PC-3 (cell line): Measurements from ENCODE around the gene ACAP1. TPM values are rescaled to one million over a fixed set of nuclear protein-coding genes. Genes with fewer than 3 reads are reported as not detected.
A peak's percentile ranks its signal among the peaks of the same experiment; 100 is the strongest.
"Not testable (repeated sequence)": the region's sequence is repeated elsewhere in the genome, so short reads cannot be mapped to it uniquely, and the experiment has no call there.

Experiments
- ATAC-seq: fragments of 200-7000 bp; cut with Tn5 transposase; 2 replicates; pipeline ENCODE4 v1.9.1; 2020; ENCODE audit warnings: mild to moderate bottlenecking, moderate library complexity
- BruUV-seq: library from RNA; stranded (reverse); fragments of 400-500 nt; replicated peaks from 2 replicates; lab custom pipeline; 2021; lab: Mats Ljungman, UMichigan
- CTCF ChIA-PET: fragments of 300-600 bp; sonication (Branson Sonifier 250); formaldehyde crosslinking; loops from one replicate; lab custom pipeline; 2022; ENCODE audit warnings: antibody characterized with exemption; lab: Charles Lee
- POLR2A ChIA-PET: fragments of 300-600 bp; sonication (Branson Sonifier 250); formaldehyde crosslinking; loops from one replicate; lab custom pipeline; 2022; ENCODE audit warnings: antibody characterized with exemption; ENCODE audit not compliant: unreplicated experiment; lab: Charles Lee
- DNase-seq: peaks from one replicate; pipeline ENCODE4 v3.0.0-alpha.2; 2015
- H2AFZ ChIP-seq: fragments of 300-600 bp; sonication (generic); 2 replicates; pipeline ENCODE4 v1.6.0; 2016; ENCODE audit warnings: antibody characterized with exemption, low read length
- H3F3A ChIP-seq: fragments of 300-600 bp; sonication (generic); one replicate; pipeline ENCODE4 v1.6.0; 2017; ENCODE audit warnings: antibody characterized with exemption, low read length, control low read depth, mild to moderate bottlenecking; ENCODE audit not compliant: unreplicated experiment
- H3K27ac ChIP-seq: fragments of 300-600 bp; sonication (generic); 2 replicates; pipeline ENCODE4 v1.5.1; 2016; ENCODE audit warnings: mild to moderate bottlenecking, low read length
- H3K27me3 ChIP-seq: fragments of 300-600 bp; sonication (generic); 2 replicates; pipeline ENCODE4 v1.6.1; 2016; ENCODE audit warnings: low read length, mixed read lengths
- H3K36me3 ChIP-seq: fragments of 300-600 bp; sonication (generic); 2 replicates; pipeline ENCODE4 v1.6.1; 2016; ENCODE audit warnings: low read depth, mixed run types, low read length, mixed read lengths
- H3K4me1 ChIP-seq: fragments of 300-600 bp; sonication (generic); 2 replicates; pipeline ENCODE4 v1.5.1; 2016; ENCODE audit warnings: low read length; ENCODE audit not compliant: insufficient read depth
- H3K4me2 ChIP-seq: fragments of 300-600 bp; sonication (generic); 2 replicates; pipeline ENCODE4 v1.6.0; 2016; ENCODE audit warnings: low read length
- H3K4me3 ChIP-seq: fragments of 300-600 bp; sonication (generic); 2 replicates; pipeline ENCODE4 v1.5.1; 2016; ENCODE audit warnings: mild to moderate bottlenecking, low read length, mixed read lengths
- H3K79me2 ChIP-seq: fragments of 300-600 bp; sonication (generic); 2 replicates; pipeline ENCODE4 v1.6.1; 2017; ENCODE audit warnings: low read length, mixed read lengths
- H3K9ac ChIP-seq: fragments of 300-600 bp; sonication (generic); 2 replicates; pipeline ENCODE4 v1.6.0; 2016; ENCODE audit warnings: mild to moderate bottlenecking, low read length
- H3K9me2 ChIP-seq: fragments of 300-600 bp; sonication (generic); replicated peaks from 2 replicates; pipeline ENCODE4 v1.6.1; 2016; ENCODE audit warnings: mixed run types, low read length, mixed read lengths
- H3K9me3 ChIP-seq: fragments of 300-600 bp; sonication (generic); 2 replicates; pipeline ENCODE4 v1.6.1; 2016; ENCODE audit warnings: low read length, mixed read lengths
- H4K20me1 ChIP-seq: fragments of 300-600 bp; sonication (generic); 2 replicates; pipeline ENCODE4 v1.6.1; 2016; ENCODE audit warnings: low read length, mixed read lengths
- CTCF ChIP-seq: fragments of 300-600 bp; sonication (generic); conservative IDR thresholded peaks from 2 replicates; pipeline ENCODE4 v1.5.1; 2017; ENCODE audit warnings: antibody characterized with exemption, low read depth, mild to moderate bottlenecking, low read length
- EZH2 ChIP-seq: fragments of 300-600 bp; sonication (generic); IDR thresholded peaks from one replicate; pipeline ENCODE4 v1.6.1; 2017; ENCODE audit warnings: antibody characterized with exemption, mild to moderate bottlenecking, low read length; ENCODE audit not compliant: unreplicated experiment
- EZH2phosphoT487 ChIP-seq: fragments of 300-600 bp; sonication (generic); IDR thresholded peaks from 2 replicates; pipeline ENCODE4 v1.6.1; 2018; ENCODE audit warnings: mild to moderate bottlenecking, antibody characterized with exemption, low read length, borderline replicate concordance
- intact Hi-C: fragments of 100-400 bp; cut with micrococcal nuclease; formaldehyde crosslinking; loops from 2 replicates; pipeline ENCODE4 v1.9.0; 2023
- total RNA-seq: library from RNA; depleted of rRNA; stranded (reverse); fragments of >200 nt; gene quantifications from 2 replicates; pipeline ENCODE4 v1.2.3, GENCODE V29; 2014

ACAP1 gene
- total RNA-seq, 1 experiment from 2014 or later = not detected

GRCh38 chr17:7334938-7335538 lies 1.3 kb upstream of the ACAP1 start:
- H3F3A ChIP-seq = no peaks in the 10 kb centered on the region
- no peaks in the 10 kb centered on the region for H3K27me3 ChIP-seq
- H3K4me2 ChIP-seq = no peak overlapping the region
- no peaks in the 10 kb centered on the region for H3K4me1 ChIP-seq
- CTCF ChIA-PET = no interaction called here
- no peak for ATAC-seq
- no peak overlapping the region for H2AFZ ChIP-seq
- H3K27ac ChIP-seq = no peak overlapping the region
- no peaks in the 10 kb centered on the region for H3K36me3 ChIP-seq
- no peaks in the 10 kb centered on the region for H4K20me1 ChIP-seq
- no peak for DNase-seq
- H3K9me3 ChIP-seq = no peaks in the 10 kb centered on the region
- BruUV-seq = no TSS peak
- H3K9ac ChIP-seq = no peak overlapping the region
- no peak for TF ChIP-seq EZH2phosphoT487
- no peak for TF ChIP-seq CTCF
- TF ChIP-seq EZH2 = no peak
- no peaks in the 10 kb centered on the region for H3K79me2 ChIP-seq
- POLR2A ChIA-PET = no interaction called here
- H3K9me2 ChIP-seq = no peaks in the 10 kb centered on the region
- H3K4me3 ChIP-seq = no peak overlapping the region
- intact Hi-C loops = no loop called here

GRCh38 chr17:7335765-7336164 lies 564 bp upstream of the ACAP1 start:
- H3K36me3 ChIP-seq, H3K79me2 ChIP-seq, H2AFZ ChIP-seq, H4K20me1 ChIP-seq, H3K27ac ChIP-seq, H3K9me2 ChIP-seq, DNase-seq, CTCF ChIA-PET, POLR2A ChIA-PET, H3K9me3 ChIP-seq, H3F3A ChIP-seq, BruUV-seq, H3K9ac ChIP-seq, H3K27me3 ChIP-seq, H3K4me3 ChIP-seq, H3K4me1 ChIP-seq, intact Hi-C loops, ATAC-seq, H3K4me2 ChIP-seq: not testable (repeated sequence)

GRCh38 chr17:7337600-7337999 lies 1.3 kb downstream of the ACAP1 start:
- H3K79me2 ChIP-seq, H3F3A ChIP-seq, H4K20me1 ChIP-seq, BruUV-seq, H3K9me3 ChIP-seq, H3K27ac ChIP-seq, H3K27me3 ChIP-seq, H3K4me2 ChIP-seq, DNase-seq, H3K9ac ChIP-seq, POLR2A ChIA-PET, H3K4me1 ChIP-seq, H2AFZ ChIP-seq, intact Hi-C loops, H3K36me3 ChIP-seq, H3K4me3 ChIP-seq, ATAC-seq, CTCF ChIA-PET, H3K9me2 ChIP-seq: not testable (repeated sequence)

- TF ChIP-seq EZH2 (no peak), EZH2phosphoT487 (no peak), CTCF (no peak)
- BruUV-seq = no TSS peak
- ChIA-PET CTCF (no interaction called here), POLR2A (no interaction called here)
- Histone ChIP-seq H3K9me3 (no peaks in the 10 kb centered on the region), H3K4me1 (no peaks in the 10 kb centered on the region), H3K4me3 (no peak overlapping the region), H3K79me2 (no peaks in the 10 kb centered on the region), H3K36me3 (no peaks in the 10 kb centered on the region), H3K27ac (no peak overlapping the region), H3K27me3 (no peaks in the 10 kb centered on the region), H2AFZ (no peak overlapping the region), H3F3A (no peaks in the 10 kb centered on the region), H4K20me1 (no peaks in the 10 kb centered on the region), H3K9me2 (no peaks in the 10 kb centered on the region), H3K4me2 (no peak overlapping the region), H3K9ac (no peak overlapping the region)
- intact Hi-C loops = no loop called here
- DNase-seq (peak; percentile 19), ATAC-seq (no peak)
Measured at GRCh38 chr17:7340179-7340578, 3.9 kb downstream of the ACAP1 start.
